Astrocyte (in vitro differentiated cells and primary cell): Measurements from ENCODE around the gene SDK1. TPM values are rescaled to one million over a fixed set of nuclear protein-coding genes. Genes with fewer than 3 reads are reported as not detected.

Experiments used
- DNase-seq: peaks from one replicate; pipeline ENCODE4 v3.0.0-alpha.2; 2010; ENCODE audit warnings: low read depth
- FAIRE-seq: peaks from 2 replicates; lab custom pipeline; 2011; peaks lifted over from hg19 to GRCh38; lab: Jason Lieb, UNC
- H2AFZ ChIP-seq: 2 replicates; pipeline ENCODE4 v1.6.0; 2012; ENCODE audit warnings: low read depth, low read length, inconsistent platforms
- H3K27ac ChIP-seq: 2 replicates; pipeline ENCODE4 v1.5.1; 2011; ENCODE audit warnings: low read depth, low read length, inconsistent platforms
- H3K27me3 ChIP-seq: 2 replicates; pipeline ENCODE4 v1.6.0; 2011; ENCODE audit warnings: low read length, inconsistent platforms; ENCODE audit not compliant: insufficient read depth
- H3K36me3 ChIP-seq: 2 replicates; pipeline ENCODE4 v1.5.1; 2011; ENCODE audit warnings: low read length, inconsistent platforms; ENCODE audit not compliant: insufficient read depth
- H3K4me1 ChIP-seq: 2 replicates; pipeline ENCODE4 v1.5.1; 2011; ENCODE audit warnings: low read length, inconsistent platforms; ENCODE audit not compliant: insufficient read depth
- H3K4me2 ChIP-seq: 2 replicates; pipeline ENCODE4 v1.6.0; 2012; ENCODE audit warnings: low read length, inconsistent platforms
- H3K4me3 ChIP-seq: 2 replicates; pipeline ENCODE4 v1.5.1; 2011; ENCODE audit warnings: low read depth, mild to moderate bottlenecking, low read length, inconsistent platforms; ENCODE audit not compliant: insufficient read depth
- H3K79me2 ChIP-seq: 2 replicates; pipeline ENCODE4 v1.6.0; 2012; ENCODE audit warnings: mild to moderate bottlenecking, low read length, inconsistent platforms; ENCODE audit not compliant: insufficient read depth
- H3K9ac ChIP-seq: 2 replicates; pipeline ENCODE4 v1.6.0; 2012; ENCODE audit warnings: mild to moderate bottlenecking, low read length, inconsistent platforms
- H3K9me3 ChIP-seq: 2 replicates; pipeline ENCODE4 v1.5.1; 2012; ENCODE audit warnings: low read depth, mild to moderate bottlenecking, low read length, inconsistent platforms; ENCODE audit not compliant: insufficient read depth
- H4K20me1 ChIP-seq: 2 replicates; pipeline ENCODE4 v1.6.0; 2012; ENCODE audit warnings: low read length, inconsistent platforms; ENCODE audit not compliant: insufficient read depth
- H3K27ac Mint-ChIP-seq: one replicate; pipeline ENCODE4 v1.8.0; 2021; ENCODE audit warnings: mild to moderate bottlenecking, mixed read lengths; ENCODE audit not compliant: unreplicated experiment
- H3K27me3 Mint-ChIP-seq: one replicate; pipeline ENCODE4 v1.8.0; 2021; ENCODE audit warnings: low read depth, mixed read lengths; ENCODE audit not compliant: unreplicated experiment
- H3K36me3 Mint-ChIP-seq: one replicate; pipeline ENCODE4 v1.8.0; 2021; ENCODE audit warnings: low read depth, mixed read lengths; ENCODE audit not compliant: unreplicated experiment
- H3K4me1 Mint-ChIP-seq: one replicate; pipeline ENCODE4 v1.8.0; 2021; ENCODE audit warnings: low read depth, mixed read lengths; ENCODE audit not compliant: unreplicated experiment
- H3K4me3 Mint-ChIP-seq: one replicate; pipeline ENCODE4 v1.8.0; 2021; ENCODE audit warnings: mild to moderate bottlenecking, moderate library complexity, mixed read lengths; ENCODE audit not compliant: unreplicated experiment
- H3K9me3 Mint-ChIP-seq: one replicate; pipeline ENCODE4 v1.8.0; 2021; ENCODE audit warnings: mild to moderate bottlenecking, mixed read lengths; ENCODE audit not compliant: unreplicated experiment
- EZH2 ChIP-seq: IDR thresholded peaks from 2 replicates; pipeline ENCODE4 v1.6.1; 2012; ENCODE audit warnings: mild to moderate bottlenecking, low read length, inconsistent platforms; ENCODE audit not compliant: insufficient read depth
- total RNA-seq: library from RNA; stranded (reverse); gene quantifications from 2 replicates; pipeline ENCODE4 v1.2.1, GENCODE V29; 2021
- TF ChIP-seq, protein P1 (sequence below): IDR thresholded peaks from 2 replicates; pipeline ENCODE4 v1.5.1; 2011; ENCODE audit warnings: low read depth, mild to moderate bottlenecking, inconsistent platforms, low read length, moderate library complexity; ENCODE audit not compliant: insufficient read depth

SDK1 gene
- total RNA-seq, 1 donor from 2014 or later: 4.2 TPM

GRCh38 chr7:3951316-3952055, 650.4 kb downstream of the SDK1 start:
- Histone ChIP-seq H3K4me2 (no peak overlapping the region), H4K20me1 (no peaks in the 10 kb centered on the region), H3K9ac (no peak overlapping the region), H2AFZ (no peak overlapping the region), H3K36me3 (no peaks in the 10 kb centered on the region), H3K4me3 (no peak overlapping the region), H3K27me3 (no peaks in the 10 kb centered on the region), H3K27ac (no peak overlapping the region), H3K79me2 (no peaks in the 10 kb centered on the region), H3K9me3 (no peaks in the 10 kb centered on the region), H3K4me1 (peaks cover 3% of the 10 kb centered on the region)
- H3K9me3 Mint-ChIP-seq: peaks cover 6% of the 10 kb centered on the region
- no peak overlapping the region for H3K4me3 Mint-ChIP-seq
- no peak for DNase-seq
- TF ChIP-seq, protein P1, sequence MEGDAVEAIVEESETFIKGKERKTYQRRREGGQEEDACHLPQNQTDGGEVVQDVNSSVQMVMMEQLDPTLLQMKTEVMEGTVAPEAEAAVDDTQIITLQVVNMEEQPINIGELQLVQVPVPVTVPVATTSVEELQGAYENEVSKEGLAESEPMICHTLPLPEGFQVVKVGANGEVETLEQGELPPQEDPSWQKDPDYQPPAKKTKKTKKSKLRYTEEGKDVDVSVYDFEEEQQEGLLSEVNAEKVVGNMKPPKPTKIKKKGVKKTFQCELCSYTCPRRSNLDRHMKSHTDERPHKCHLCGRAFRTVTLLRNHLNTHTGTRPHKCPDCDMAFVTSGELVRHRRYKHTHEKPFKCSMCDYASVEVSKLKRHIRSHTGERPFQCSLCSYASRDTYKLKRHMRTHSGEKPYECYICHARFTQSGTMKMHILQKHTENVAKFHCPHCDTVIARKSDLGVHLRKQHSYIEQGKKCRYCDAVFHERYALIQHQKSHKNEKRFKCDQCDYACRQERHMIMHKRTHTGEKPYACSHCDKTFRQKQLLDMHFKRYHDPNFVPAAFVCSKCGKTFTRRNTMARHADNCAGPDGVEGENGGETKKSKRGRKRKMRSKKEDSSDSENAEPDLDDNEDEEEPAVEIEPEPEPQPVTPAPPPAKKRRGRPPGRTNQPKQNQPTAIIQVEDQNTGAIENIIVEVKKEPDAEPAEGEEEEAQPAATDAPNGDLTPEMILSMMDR: no peak
- no peak for FAIRE-seq
- H3K4me1 Mint-ChIP-seq: peaks cover 11% of the 10 kb centered on the region
- peaks cover 8% of the 10 kb centered on the region for H3K27me3 Mint-ChIP-seq
- no peak overlapping the region for H3K27ac Mint-ChIP-seq
- peaks cover 2% of the 10 kb centered on the region for H3K36me3 Mint-ChIP-seq

GRCh38 chr7:3953133-3953532, 652.1 kb downstream of the SDK1 start:
- peaks cover 8% of the 10 kb centered on the region for H3K27me3 Mint-ChIP-seq
- no peak overlapping the region for H3K27ac Mint-ChIP-seq
- no peak for DNase-seq
- Histone ChIP-seq H3K27me3 (no peaks in the 10 kb centered on the region), H3K79me2 (no peaks in the 10 kb centered on the region), H3K9ac (no peak overlapping the region), H3K27ac (no peak overlapping the region), H3K4me3 (no peak overlapping the region), H3K36me3 (no peaks in the 10 kb centered on the region), H3K9me3 (no peaks in the 10 kb centered on the region), H3K4me2 (no peak overlapping the region), H4K20me1 (no peaks in the 10 kb centered on the region), H3K4me1 (peaks cover 4% of the 10 kb centered on the region), H2AFZ (no peak overlapping the region)
- TF ChIP-seq EZH2: no peak
- TF ChIP-seq, protein P1: no peak
- peaks cover 11% of the 10 kb centered on the region for H3K4me1 Mint-ChIP-seq
- FAIRE-seq: no peak
- no peak overlapping the region for H3K4me3 Mint-ChIP-seq
- peaks cover 2% of the 10 kb centered on the region for H3K36me3 Mint-ChIP-seq
- H3K9me3 Mint-ChIP-seq: peaks cover 6% of the 10 kb centered on the region

DNA sequence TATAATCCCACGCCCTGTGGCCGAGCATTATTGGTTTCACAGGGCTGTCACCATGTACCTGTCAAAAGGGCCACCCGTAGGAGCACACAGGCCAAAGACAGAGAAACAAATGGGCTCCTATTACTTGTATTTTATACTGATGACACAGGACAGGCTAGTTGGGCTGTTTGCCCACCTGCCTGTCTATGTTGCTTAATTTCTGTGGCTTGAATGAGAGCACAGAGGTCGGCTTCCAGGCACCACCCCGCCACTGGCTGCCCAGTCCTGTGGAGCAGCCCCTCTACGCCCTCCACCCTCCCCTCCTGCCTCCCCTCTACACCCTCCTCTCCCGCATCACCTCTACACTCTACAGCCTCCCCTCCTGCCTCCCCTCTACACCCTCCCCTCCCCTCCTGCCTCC, 652.9 kb downstream of the SDK1 start:
- H3K36me3 Mint-ChIP-seq: peaks cover 2% of the 10 kb centered on the region
- Histone ChIP-seq H3K9me3 (no peaks in the 10 kb centered on the region), H3K9ac (no peak overlapping the region), H3K79me2 (no peaks in the 10 kb centered on the region), H3K27me3 (no peaks in the 10 kb centered on the region), H3K4me3 (no peak overlapping the region), H3K36me3 (no peaks in the 10 kb centered on the region), H4K20me1 (no peaks in the 10 kb centered on the region), H3K4me1 (peaks cover 4% of the 10 kb centered on the region), H2AFZ (no peak overlapping the region), H3K4me2 (no peak overlapping the region), H3K27ac (no peak overlapping the region)
- no peak overlapping the region for H3K4me3 Mint-ChIP-seq
- no peak overlapping the region for H3K27ac Mint-ChIP-seq
- no peak for FAIRE-seq
- no peak for DNase-seq
- peaks cover 6% of the 10 kb centered on the region for H3K9me3 Mint-ChIP-seq
- H3K27me3 Mint-ChIP-seq: peaks cover 6% of the 10 kb centered on the region
- TF ChIP-seq EZH2: no peak
- TF ChIP-seq, protein P1: no peak
- peaks cover 11% of the 10 kb centered on the region for H3K4me1 Mint-ChIP-seq
